Activated CD4-positive, alpha-beta T cell treated with anti-CD3 and anti-CD28 coated beads, Interleukin-2, amount 10 ng/mL, durations not matched to agents 24 days and 14 days (primary cell): ENCODE measurements around the gene TXNDC2. TPM values are rescaled to one million over a fixed set of nuclear protein-coding genes. Genes with fewer than 3 reads are reported as not detected.
"Not testable (repeated sequence)": the region's sequence is repeated elsewhere in the genome, so short reads cannot be mapped to it uniquely, and the experiment has no call there.

Source experiments
- DNase-seq: peaks from one replicate; pipeline ENCODE4 v3.0.0; 2022
- H3K27ac Mint-ChIP-seq: one replicate; pipeline ENCODE4 v1.8.0; 2022; ENCODE audit warnings: mild to moderate bottlenecking, mixed read lengths
- H3K27me3 Mint-ChIP-seq: one replicate; pipeline ENCODE4 v1.8.0; 2022; ENCODE audit warnings: mixed read lengths
- H3K36me3 Mint-ChIP-seq: one replicate; pipeline ENCODE4 v1.8.0; 2022; ENCODE audit warnings: low read depth, mild to moderate bottlenecking, mixed read lengths
- H3K4me1 Mint-ChIP-seq: one replicate; pipeline ENCODE4 v1.8.0; 2021; ENCODE audit warnings: mixed read lengths
- H3K4me3 Mint-ChIP-seq: one replicate; pipeline ENCODE4 v1.8.0; 2022; ENCODE audit warnings: mild to moderate bottlenecking, moderate library complexity, mixed read lengths
- H3K9me3 Mint-ChIP-seq: one replicate; pipeline ENCODE4 v1.8.0; 2021; ENCODE audit warnings: mixed read lengths
- intact Hi-C: fragments of 100-400 bp; cut with micrococcal nuclease; formaldehyde crosslinking; loops from one replicate; pipeline ENCODE4 v1.15.1; 2023
- total RNA-seq: library from RNA; stranded (reverse); gene quantifications from 2 replicates; pipeline ENCODE4 v1.2.3, GENCODE V29; 2022

The TXNDC2 gene
- total RNA-seq, 1 donor from 2014 or later: not detected

GRCh38 chr18:9878783-9879242 is 7.0 kb upstream of the TXNDC2 start:
- Mint-ChIP-seq H3K36me3 (no peaks in the 10 kb centered on the region), H3K4me3 (no peak overlapping the region), H3K27me3 (no peaks in the 10 kb centered on the region), H3K4me1 (peaks cover 12% of the 10 kb centered on the region), H3K9me3 (no peaks in the 10 kb centered on the region), H3K27ac (no peak overlapping the region)
- intact Hi-C loops: no loop called here
- DNase-seq: no peak

GRCh38 chr18:9884090-9884489 is 1.7 kb upstream of the TXNDC2 start:
- no peak overlapping the region for H3K27ac Mint-ChIP-seq
- H3K4me3 Mint-ChIP-seq: no peak overlapping the region
- no peaks in the 10 kb centered on the region for H3K36me3 Mint-ChIP-seq
- H3K27me3 Mint-ChIP-seq: no peaks in the 10 kb centered on the region
- no peaks in the 10 kb centered on the region for H3K9me3 Mint-ChIP-seq
- H3K4me1 Mint-ChIP-seq: peaks cover 4% of the 10 kb centered on the region
- DNase-seq: no peak
- intact Hi-C loops: no loop called here

GRCh38 chr18:9884532-9885140 is 1.1 kb upstream of the TXNDC2 start:
- DNase-seq: no peak
- no peak overlapping the region for H3K27ac Mint-ChIP-seq
- intact Hi-C loops: no loop called here
- no peaks in the 10 kb centered on the region for H3K36me3 Mint-ChIP-seq
- H3K4me1 Mint-ChIP-seq: peaks cover 4% of the 10 kb centered on the region
- H3K27me3 Mint-ChIP-seq: no peaks in the 10 kb centered on the region
- H3K9me3 Mint-ChIP-seq: no peaks in the 10 kb centered on the region
- no peak overlapping the region for H3K4me3 Mint-ChIP-seq

GRCh38 chr18:9886005-9886348 is 204 bp downstream of the TXNDC2 start:
- no peak for DNase-seq
- H3K9me3 Mint-ChIP-seq: no peaks in the 10 kb centered on the region
- peak overlapping the region; percentile 15 for H3K27ac Mint-ChIP-seq
- H3K4me1 Mint-ChIP-seq: peaks cover 4% of the 10 kb centered on the region
- intact Hi-C loops: no loop called here
- H3K4me3 Mint-ChIP-seq: no peak overlapping the region
- no peaks in the 10 kb centered on the region for H3K27me3 Mint-ChIP-seq
- no peaks in the 10 kb centered on the region for H3K36me3 Mint-ChIP-seq

- no peak for DNase-seq
- no peak overlapping the region for H3K27ac Mint-ChIP-seq
- no peaks in the 10 kb centered on the region for H3K9me3 Mint-ChIP-seq
- H3K4me1 Mint-ChIP-seq: peaks cover 4% of the 10 kb centered on the region
- no peaks in the 10 kb centered on the region for H3K36me3 Mint-ChIP-seq
- intact Hi-C loops: no loop called here
- H3K27me3 Mint-ChIP-seq: no peaks in the 10 kb centered on the region
- H3K4me3 Mint-ChIP-seq: no peak overlapping the region
Observed at GRCh38 chr18:9887992-9888391, 2.2 kb downstream of the TXNDC2 start.

GRCh38 chr18:9890196-9890595 is 4.4 kb downstream of the TXNDC2 start:
- DNase-seq: no peak
- no peak overlapping the region for H3K4me3 Mint-ChIP-seq
- intact Hi-C loops: no loop called here
- H3K4me1 Mint-ChIP-seq: peaks cover 8% of the 10 kb centered on the region
- H3K27ac Mint-ChIP-seq: no peak overlapping the region
- H3K9me3 Mint-ChIP-seq: no peaks in the 10 kb centered on the region
- H3K27me3 Mint-ChIP-seq: no peaks in the 10 kb centered on the region
- no peaks in the 10 kb centered on the region for H3K36me3 Mint-ChIP-seq

- Mint-ChIP-seq H3K27me3 (no peaks in the 10 kb centered on the region), H3K9me3 (no peaks in the 10 kb centered on the region), H3K36me3 (no peaks in the 10 kb centered on the region), H3K27ac (no peak overlapping the region), H3K4me1 (peaks cover 7% of the 10 kb centered on the region), H3K4me3 (no peak overlapping the region)
- intact Hi-C loops: no loop called here
- no peak for DNase-seq
Observed at GRCh38 chr18:9890957-9891356, 5.2 kb downstream of the TXNDC2 start.

GRCh38 chr18:9891515-9891914 is 5.7 kb downstream of the TXNDC2 start:
- H3K4me1 Mint-ChIP-seq, H3K27ac Mint-ChIP-seq, H3K36me3 Mint-ChIP-seq, DNase-seq, H3K9me3 Mint-ChIP-seq, H3K4me3 Mint-ChIP-seq, intact Hi-C loops, H3K27me3 Mint-ChIP-seq: not testable (repeated sequence)

GRCh38 chr18:9894454-9895068 is 8.8 kb downstream of the TXNDC2 start:
- H3K4me1 Mint-ChIP-seq: peaks cover 18% of the 10 kb centered on the region
- H3K9me3 Mint-ChIP-seq: no peaks in the 10 kb centered on the region
- no peak overlapping the region for H3K27ac Mint-ChIP-seq
- no peaks in the 10 kb centered on the region for H3K36me3 Mint-ChIP-seq
- intact Hi-C loops: no loop called here
- DNase-seq: no peak
- no peak overlapping the region for H3K4me3 Mint-ChIP-seq
- H3K27me3 Mint-ChIP-seq: no peaks in the 10 kb centered on the region

- intact Hi-C loops: no loop called here
- Mint-ChIP-seq H3K27ac (no peak overlapping the region), H3K4me1 (peaks cover 18% of the 10 kb centered on the region), H3K36me3 (no peaks in the 10 kb centered on the region), H3K4me3 (no peak overlapping the region), H3K9me3 (no peaks in the 10 kb centered on the region), H3K27me3 (no peaks in the 10 kb centered on the region)
- no peak for DNase-seq
Observed at GRCh38 chr18:9897129-9897528, 11.4 kb downstream of the TXNDC2 start.

GRCh38 chr18:9897787-9898291 is 12.1 kb downstream of the TXNDC2 start:
- H3K4me3 Mint-ChIP-seq, DNase-seq, intact Hi-C loops, H3K36me3 Mint-ChIP-seq, H3K9me3 Mint-ChIP-seq, H3K27ac Mint-ChIP-seq, H3K27me3 Mint-ChIP-seq: not testable (repeated sequence)
- peaks cover 18% of the 10 kb centered on the region for H3K4me1 Mint-ChIP-seq

GRCh38 chr18:9898792-9899549 is 13.2 kb downstream of the TXNDC2 start:
- Mint-ChIP-seq H3K36me3 (no peaks in the 10 kb centered on the region), H3K27ac (peak overlapping the region; percentile 3), H3K9me3 (no peaks in the 10 kb centered on the region), H3K4me1 (peaks cover 18% of the 10 kb centered on the region), H3K27me3 (no peaks in the 10 kb centered on the region), H3K4me3 (no peak overlapping the region)
- intact Hi-C loops: no loop called here
- DNase-seq: no peak

- H3K36me3 Mint-ChIP-seq, DNase-seq, H3K27me3 Mint-ChIP-seq, intact Hi-C loops, H3K27ac Mint-ChIP-seq, H3K9me3 Mint-ChIP-seq, H3K4me3 Mint-ChIP-seq: not testable (repeated sequence)
- H3K4me1 Mint-ChIP-seq: peaks cover 14% of the 10 kb centered on the region
Observed at GRCh38 chr18:9899550-9899930, 13.8 kb downstream of the TXNDC2 start.

GRCh38 chr18:9900699-9901098 is 14.9 kb downstream of the TXNDC2 start:
- Mint-ChIP-seq H3K27me3 (peaks cover under 1% of the 10 kb centered on the region), H3K9me3 (no peaks in the 10 kb centered on the region), H3K4me3 (no peak overlapping the region), H3K36me3 (no peaks in the 10 kb centered on the region), H3K27ac (no peak overlapping the region), H3K4me1 (peaks cover 11% of the 10 kb centered on the region)
- DNase-seq: no peak
- intact Hi-C loops: no loop called here
